GM19397 (cell line): Measurements from ENCODE around the gene LEMD1.
"Not testable (repeated sequence)": the region's sequence is repeated elsewhere in the genome, so short reads cannot be mapped to it uniquely, and the experiment has no call there.

ENCODE experiments used
- ATAC-seq: cut with Tn5 transposase; IDR thresholded peaks from one replicate; pipeline ENCODE4 v1.9.1; 2021; ENCODE audit warnings: mild to moderate bottlenecking, moderate library complexity; ENCODE audit not compliant: unreplicated experiment

Gene LEMD1

DNA sequence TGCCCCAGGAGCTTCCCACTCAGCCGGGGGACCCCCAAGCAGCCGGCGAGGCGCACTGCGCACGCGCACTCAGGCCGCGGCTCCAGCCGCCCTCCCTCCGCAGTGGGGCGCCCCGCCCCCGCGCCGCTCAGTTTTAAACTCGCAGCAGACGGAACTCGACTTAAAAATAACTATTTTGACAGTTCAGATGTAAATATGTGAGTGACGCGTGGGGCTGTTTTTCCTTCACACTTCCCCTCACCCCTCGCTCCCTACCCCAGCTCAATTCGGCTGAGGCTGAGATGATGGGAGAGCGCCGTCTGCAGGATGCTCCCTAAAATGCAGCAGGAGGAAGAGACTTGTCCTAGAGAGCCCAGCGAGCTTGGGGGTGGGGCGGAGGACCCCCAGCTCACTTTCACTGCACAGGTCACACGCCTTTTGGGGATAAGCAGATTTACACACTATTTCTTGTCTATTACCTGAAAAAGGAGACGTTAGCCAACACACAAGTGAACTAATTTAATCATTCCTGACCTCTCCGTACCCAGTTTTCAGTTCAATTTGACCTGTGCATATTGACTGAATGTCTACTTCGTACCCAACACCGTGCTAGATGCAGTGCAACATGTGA lies 8.9 kb upstream of the LEMD1 start:
- no peak for ATAC-seq

DNA sequence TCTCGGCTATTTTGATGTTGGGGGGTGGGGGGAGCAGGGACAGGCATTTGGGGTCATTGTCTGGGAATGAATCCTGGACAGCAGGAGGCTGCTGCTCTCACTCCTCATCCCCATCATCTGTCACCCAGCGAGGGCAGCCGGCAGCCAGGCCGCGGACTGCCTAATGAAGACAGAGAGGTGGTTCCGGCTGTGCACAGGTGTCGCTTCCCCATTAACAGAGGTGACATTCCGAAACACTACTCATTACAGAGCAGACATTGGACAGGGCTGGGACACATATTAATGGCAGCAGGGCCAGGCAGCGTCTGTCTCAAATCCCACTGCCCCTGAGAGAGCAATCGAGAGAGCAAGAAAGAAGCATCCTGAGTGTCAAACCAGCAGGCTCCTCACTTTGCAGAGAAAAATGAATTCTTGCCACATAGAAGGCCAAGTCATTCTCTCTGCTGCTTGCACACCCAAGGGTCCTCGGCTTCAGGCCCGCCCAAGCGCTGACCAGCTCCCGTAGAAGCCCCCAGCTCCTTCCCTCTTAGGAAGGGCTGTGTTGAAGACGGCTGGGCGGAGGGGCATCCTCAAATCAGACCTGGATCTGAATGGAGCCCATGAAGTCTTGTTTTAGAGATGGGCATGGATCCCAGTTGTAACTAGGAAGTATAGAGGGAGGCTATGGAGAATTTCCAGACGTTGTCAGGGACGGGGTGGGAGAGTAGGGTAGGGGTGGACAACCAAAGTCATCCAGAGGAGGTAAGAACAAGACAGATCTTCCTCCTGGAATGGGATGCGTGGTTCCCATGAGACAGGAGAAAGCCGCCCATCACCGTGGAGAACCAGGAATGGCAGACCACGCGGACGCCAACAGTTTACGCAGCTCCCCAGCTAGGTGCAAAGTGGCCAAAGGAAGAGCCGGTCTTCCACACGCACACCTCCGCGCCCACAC lies 8.2 kb upstream of the LEMD1 start:
- no peak for ATAC-seq

DNA sequence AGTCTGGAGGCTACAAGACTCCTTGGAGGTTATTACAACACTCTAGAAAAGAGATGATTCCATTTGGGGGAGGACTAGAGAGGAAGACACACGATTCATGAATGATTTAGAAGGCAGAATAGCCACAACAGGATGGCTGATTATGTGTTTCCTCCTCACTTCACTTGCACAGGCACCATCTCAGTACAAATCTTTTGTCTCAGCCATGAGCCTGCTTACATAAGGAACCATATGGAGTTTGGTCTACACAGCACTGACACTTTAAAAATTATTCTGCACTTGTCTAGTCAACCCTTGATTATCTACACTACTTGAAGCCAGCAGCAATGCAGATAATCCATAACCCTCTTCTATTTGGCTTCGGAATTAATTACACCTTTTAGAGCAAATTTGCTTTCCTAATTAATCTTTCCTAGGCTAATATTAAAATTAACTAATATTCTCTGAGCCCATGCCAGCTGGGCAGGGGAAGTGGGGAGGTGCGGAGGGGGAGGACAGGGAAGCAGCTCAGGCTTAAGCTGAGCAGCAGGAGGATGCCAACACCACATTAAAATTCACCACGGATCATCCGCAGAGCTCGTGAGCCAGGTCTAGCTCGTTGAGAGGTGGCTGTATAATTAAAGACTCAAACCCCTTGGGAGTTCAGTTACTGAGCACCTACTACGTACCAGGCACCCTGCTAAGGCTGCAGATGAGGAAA lies 3.2 kb upstream of the LEMD1 start:
- ATAC-seq: no peak

- no peak for ATAC-seq
Measured at GRCh38 chr1:205423814-205424399, 2.1 kb upstream of the LEMD1 start.

- ATAC-seq: no peak
Measured at GRCh38 chr1:205422993-205423642, 1.3 kb upstream of the LEMD1 start.

DNA sequence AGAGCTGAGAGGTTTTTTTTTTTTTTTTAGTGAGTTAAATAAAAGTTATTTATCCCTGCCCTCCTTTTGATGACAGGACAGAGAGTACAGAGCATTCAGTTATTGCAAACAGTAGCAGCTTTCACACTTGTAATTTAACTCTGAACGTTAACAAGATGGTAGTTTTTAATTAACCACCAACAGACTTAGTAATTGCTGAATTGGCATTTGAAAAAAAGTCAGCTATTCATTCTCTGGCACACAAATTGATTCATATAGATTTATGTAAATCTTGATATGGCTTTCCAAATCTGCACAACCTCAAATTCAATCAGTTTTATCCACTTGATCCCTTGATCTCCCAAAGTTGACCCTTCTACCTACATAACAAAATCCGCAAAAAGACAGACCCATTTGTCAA lies 918 bp downstream of the LEMD1 start:
- no peak for ATAC-seq

DNA sequence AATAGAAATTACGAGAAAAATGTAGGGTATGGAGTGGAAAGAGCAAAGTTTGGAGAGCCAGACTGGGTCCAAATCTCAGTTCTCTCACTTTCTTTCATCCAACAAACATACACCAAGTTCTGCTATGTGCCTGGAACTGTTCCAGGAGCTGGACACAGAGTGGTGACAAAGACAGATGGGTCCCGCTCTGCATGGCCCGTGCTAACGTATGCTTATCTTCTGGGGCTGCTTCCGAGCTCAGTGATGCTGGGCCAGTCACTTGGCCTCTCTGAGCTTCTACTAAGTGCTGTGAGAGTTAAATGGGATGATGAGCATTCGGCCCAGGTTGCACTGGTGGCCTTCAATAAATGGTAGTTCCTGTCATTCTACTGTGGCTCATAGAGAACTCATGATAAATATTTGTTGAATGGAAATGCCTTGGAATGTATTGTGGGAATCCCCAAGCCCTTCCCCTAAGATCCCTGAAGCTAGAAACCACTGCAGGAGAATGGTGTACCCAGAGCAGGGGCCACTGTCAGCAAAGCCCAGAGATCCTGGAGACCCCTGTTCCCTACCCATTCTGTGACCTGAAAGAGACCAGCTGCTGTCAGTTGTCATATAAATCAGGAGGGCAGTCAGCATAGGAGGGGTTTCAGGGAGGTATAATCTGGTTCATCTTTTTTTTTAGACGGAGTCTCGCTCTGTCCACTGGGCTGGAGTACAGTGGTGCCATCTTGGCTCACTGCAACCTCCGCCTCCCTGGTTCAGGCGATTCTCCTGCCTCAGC lies 3.8 kb downstream of the LEMD1 start:
- ATAC-seq: no peak

DNA sequence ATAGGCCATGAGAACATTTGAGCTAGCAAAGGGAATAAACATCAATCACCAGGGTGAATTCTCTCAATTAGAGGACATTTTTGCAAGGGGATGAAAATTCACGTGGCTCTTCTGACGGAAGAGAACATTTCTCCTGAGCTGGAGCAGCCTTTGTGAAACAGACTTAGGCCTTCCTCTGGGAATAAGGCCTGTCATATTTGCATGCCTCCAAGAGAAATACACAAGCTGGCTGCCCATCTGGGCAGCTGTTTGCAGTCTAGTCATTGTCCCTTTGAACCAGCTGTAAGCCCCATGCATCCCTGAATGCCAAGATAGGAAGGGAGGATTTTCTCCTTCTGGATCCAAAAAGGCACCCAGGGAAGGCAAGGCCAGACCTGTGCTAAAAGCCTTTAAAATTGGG lies 5.5 kb downstream of the LEMD1 start:
- no peak for ATAC-seq

DNA sequence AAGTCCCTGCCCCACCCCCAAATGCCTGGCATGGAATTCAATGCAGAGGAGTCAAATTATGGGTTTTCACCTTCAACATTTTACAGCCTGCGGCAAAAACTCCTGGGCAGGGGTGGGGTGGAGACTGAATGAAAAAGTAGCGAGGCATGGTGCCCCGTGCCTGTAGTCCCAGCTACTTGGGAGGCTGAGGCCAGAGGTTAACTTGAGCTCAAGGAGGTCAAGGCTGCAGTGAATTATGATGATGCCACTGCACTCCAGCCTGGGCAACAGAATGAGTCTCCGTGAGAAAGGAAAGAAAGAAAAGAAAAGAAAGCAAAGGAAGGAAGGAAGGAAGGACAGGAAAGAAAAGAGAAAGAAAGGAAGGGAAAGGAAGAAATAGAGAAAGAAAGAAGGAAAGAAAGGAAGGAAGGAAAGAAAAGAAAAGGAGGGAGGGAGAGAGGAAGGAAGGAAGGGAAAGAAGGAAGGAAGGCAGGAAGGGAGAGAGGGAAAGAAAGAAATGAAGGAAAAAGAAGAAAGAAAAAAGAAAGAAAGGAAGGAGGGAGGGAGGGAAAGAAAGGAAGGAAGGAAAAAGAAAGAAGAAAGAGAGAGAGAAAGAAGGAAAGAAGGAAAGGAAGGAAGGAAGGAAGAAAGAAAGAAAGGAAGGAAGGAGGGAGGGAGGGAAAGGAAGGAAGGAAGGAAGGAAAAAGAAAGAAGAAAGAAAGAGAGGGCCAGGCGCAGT lies 11.1 kb downstream of the LEMD1 start:
- ATAC-seq: no peak

- no peak for ATAC-seq
Measured at GRCh38 chr1:205407970-205408369, 13.9 kb downstream of the LEMD1 start.

DNA sequence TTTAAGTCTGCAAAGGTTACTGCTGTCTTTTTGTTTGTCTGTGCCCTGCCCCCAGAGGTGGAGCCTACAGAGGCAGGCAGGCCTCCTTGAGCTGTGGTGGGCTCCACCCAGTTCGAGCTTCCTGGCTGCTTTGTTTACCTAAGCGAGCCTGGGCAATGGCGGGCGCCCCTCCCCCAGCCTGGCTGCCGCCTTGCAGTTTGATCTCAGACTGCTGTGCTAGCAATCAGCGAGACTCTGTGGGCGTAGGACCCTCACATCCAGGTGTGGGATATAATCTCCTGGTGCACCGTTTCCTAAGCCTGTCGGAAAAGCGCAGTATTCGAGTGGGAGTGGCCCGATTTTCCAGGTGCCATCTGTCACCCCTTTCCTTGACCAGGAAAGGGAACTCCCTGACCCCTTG lies 15.6 kb downstream of the LEMD1 start:
- not testable (repeated sequence) for ATAC-seq

GRCh38 chr1:205404484-205404883 lies 17.4 kb downstream of the LEMD1 start:
- not testable (repeated sequence) for ATAC-seq

DNA sequence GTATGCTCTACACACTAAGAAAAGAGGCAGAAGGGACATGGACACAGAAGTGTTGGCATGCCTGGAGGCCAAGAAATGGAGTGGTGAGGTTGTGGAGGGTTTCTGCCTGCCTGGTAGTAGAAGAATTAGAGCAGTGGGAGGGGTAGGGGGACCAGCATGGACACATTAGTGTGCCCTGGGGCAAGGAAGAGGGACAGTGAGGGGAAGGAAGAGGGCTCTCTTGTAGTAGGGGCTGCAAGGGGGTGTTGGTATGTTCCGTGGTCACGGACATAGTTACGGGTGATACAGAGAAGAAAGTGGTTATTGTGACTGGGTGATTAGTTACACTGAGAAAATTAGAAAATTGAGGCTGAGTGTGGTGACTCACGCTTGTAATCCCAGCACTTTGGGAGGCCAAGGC lies 23.3 kb downstream of the LEMD1 start:
- ATAC-seq: no peak

GRCh38 chr1:205396967-205397616 lies 24.8 kb downstream of the LEMD1 start:
- no peak for ATAC-seq

DNA sequence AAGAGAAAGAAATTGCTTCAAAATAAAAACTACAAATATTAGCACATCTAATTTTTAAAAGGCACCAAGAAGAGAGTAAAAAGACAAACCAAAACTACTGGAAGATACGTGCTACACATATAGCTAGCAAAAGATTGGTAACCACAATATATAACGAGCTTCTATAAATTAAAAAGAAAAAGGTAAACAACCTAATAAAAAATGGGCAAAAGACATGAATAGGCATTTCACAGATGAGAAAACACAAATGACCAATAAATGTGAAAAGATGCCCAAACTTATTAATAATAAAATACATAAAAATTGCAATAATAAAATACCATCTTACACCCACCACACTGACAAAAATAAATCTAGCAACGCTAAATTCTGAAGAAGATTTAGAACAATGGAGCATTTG lies 26.2 kb downstream of the LEMD1 start:
- no peak for ATAC-seq

GRCh38 chr1:205392650-205393049 lies 29.2 kb downstream of the LEMD1 start:
- no peak for ATAC-seq

DNA sequence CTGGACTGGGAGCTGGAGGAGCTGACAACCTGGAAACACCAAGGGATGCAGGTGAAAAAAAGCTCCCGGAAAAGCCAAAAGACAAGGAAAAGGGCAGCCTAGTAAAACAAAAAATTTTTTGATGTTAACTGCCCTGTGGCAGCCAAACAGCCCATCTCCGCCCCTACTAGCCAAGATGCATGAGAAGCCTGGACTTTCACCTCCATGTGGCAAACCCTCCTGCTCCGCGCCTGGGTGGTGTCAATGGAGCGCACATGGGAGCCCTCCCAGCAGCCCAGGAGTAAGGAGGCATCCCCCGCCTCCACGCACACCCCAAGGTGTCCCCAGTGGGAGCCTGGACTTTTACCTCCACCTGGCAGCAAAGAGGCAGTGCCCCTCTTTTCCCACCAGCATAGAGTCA lies 30.5 kb downstream of the LEMD1 start:
- ATAC-seq: no peak

DNA sequence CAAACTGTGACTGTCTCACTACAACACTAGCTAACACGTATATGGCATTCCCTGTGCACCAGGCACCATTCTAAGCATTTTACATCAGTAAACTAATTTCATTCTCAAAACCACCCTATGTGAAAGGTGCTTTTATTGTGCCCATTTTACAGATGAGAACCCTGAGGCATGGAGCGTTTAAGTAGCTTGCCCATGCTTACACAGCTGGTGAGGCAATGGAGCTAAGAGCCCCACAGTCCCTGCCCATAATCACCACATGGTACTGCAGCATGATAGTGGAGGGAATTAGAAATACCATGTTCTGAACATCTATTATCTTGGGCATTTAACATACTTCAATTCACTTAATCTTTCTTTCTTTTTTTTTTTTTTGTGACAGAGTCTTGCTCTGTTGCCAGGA lies 34.0 kb downstream of the LEMD1 start:
- no peak for ATAC-seq

GRCh38 chr1:205382990-205383389 lies 38.9 kb downstream of the LEMD1 start:
- ATAC-seq: not testable (repeated sequence)
